ENCODE results near the gene VAT1L. TPM values are rescaled to one million over a fixed set of nuclear protein-coding genes. Genes with fewer than 3 reads are reported as not detected.

Gene VAT1L
- total and polyA plus RNA-seq, 10 of the 15 experiments (the other 5 are each of a cell fraction or from before 2014, with no cell fraction given): 0.06 to 0.18 (median 0.10) TPM; not detected in 5

DNA sequence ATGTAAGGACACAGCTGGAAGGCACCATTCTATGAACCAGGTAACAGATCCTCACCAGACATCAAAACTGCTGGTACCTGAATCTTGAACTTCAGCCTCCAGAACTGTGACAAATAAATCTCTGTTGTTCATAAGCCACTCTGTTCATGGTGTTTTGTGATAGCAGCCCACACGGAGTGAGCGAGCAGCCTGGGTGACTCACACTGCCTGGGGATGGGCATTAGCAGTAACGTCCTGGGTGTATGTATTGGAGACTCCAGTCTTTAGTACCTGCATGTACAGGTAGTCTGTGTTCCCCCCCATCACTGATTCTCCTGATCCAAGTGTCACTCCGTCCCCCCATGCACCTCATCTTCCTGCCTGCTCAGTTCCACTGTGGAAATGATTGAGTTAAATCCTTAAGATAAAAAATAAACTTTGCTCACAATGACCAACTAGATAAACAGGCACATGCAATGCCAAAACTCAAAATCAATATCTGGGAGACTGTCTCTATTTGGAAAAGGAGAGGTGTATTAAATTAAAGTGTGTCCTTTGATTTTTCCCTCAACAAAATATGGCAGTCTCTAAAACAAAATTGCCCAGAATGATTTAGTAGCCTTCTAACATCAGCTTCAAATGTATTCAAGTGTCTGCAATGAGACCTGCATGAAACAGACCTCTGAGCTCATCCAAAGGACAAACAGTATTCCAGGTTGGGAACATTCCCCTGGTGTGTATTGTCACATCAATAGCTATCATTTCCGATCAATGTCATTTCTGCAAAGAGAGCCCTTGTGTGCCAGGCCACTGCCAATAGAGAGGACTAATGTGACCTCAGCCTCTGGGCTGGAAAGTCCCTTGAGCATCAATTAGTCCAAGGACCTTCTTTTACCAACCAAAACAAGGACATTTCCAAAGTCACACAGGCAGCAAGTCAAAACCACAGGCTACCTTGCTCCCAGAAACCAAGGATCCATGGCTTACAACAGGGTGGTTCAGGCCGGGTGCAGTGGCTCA is 12.2 kb upstream of the VAT1L start:
- ChIA-PET RAD21 (ENCODE audit: unreplicated experiment) (no interaction called here), POLR2A (no interaction called here), CTCF (no interaction called here), SMC1A (ENCODE audit: uncharacterized antibody, unreplicated experiment) (no interaction called here)
- no peak overlapping the region for H3K27ac ChIP-seq (ENCODE audit: control insufficient read depth, insufficient read depth)
- BruUV-seq (replicated peaks): no TSS peak
- H3K4me2 ChIP-seq (ENCODE audit: control insufficient read depth, insufficient read depth): no peak overlapping the region
- H3K9me3 ChIP-seq (replicated peaks; ENCODE audit: control insufficient read depth, insufficient read depth, low read length): no peaks in the 10 kb centered on the region
- H3K27me3 ChIP-seq (replicated peaks in 1 of 2; ENCODE audit: control insufficient read depth in 2 of 2, insufficient read depth in 2 of 2, low read length in 1 of 2): no peaks in the 10 kb centered on the region
- H3K4me3 ChIP-seq: no peak overlapping the region
- H3K79me2 ChIP-seq (ENCODE audit: control insufficient read depth, insufficient read depth, low read length): no peaks in the 10 kb centered on the region
- ATAC-seq: no peak
- no peaks in the 10 kb centered on the region for H4K20me1 ChIP-seq (ENCODE audit: control insufficient read depth, insufficient read depth)
- no peak overlapping the region for H3K9ac ChIP-seq (ENCODE audit: control insufficient read depth, insufficient read depth, low read length)
- no peak for FAIRE-seq
- 22% methylated on average over 6 of the region's 6 CpGs for WGBS (ENCODE audit: insufficient coverage, insufficient replicate concordance, low lambda C conversion rate, missing lambda C conversion rate)
- TF ChIP-seq, protein P1, sequence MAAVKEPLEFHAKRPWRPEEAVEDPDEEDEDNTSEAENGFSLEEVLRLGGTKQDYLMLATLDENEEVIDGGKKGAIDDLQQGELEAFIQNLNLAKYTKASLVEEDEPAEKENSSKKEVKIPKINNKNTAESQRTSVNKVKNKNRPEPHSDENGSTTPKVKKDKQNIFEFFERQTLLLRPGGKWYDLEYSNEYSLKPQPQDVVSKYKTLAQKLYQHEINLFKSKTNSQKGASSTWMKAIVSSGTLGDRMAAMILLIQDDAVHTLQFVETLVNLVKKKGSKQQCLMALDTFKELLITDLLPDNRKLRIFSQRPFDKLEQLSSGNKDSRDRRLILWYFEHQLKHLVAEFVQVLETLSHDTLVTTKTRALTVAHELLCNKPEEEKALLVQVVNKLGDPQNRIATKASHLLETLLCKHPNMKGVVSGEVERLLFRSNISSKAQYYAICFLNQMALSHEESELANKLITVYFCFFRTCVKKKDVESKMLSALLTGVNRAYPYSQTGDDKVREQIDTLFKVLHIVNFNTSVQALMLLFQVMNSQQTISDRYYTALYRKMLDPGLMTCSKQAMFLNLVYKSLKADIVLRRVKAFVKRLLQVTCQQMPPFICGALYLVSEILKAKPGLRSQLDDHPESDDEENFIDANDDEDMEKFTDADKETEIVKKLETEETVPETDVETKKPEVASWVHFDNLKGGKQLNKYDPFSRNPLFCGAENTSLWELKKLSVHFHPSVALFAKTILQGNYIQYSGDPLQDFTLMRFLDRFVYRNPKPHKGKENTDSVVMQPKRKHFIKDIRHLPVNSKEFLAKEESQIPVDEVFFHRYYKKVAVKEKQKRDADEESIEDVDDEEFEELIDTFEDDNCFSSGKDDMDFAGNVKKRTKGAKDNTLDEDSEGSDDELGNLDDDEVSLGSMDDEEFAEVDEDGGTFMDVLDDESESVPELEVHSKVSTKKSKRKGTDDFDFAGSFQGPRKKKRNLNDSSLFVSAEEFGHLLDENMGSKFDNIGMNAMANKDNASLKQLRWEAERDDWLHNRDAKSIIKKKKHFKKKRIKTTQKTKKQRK (IDR thresholded peaks at IDR 0.05; ENCODE audit: low read depth, low read length): no peak
- no peak for TF ChIP-seq NBN (IDR thresholded peaks at IDR 0.05)
- TF ChIP-seq ZNF24 (IDR thresholded peaks at IDR 0.05): no peak
- TF ChIP-seq KAT2A (conservative IDR thresholded peaks at IDR 0.05; ENCODE audit: control insufficient read depth, low read depth, low read length): no peak
- TF ChIP-seq, protein P2, sequence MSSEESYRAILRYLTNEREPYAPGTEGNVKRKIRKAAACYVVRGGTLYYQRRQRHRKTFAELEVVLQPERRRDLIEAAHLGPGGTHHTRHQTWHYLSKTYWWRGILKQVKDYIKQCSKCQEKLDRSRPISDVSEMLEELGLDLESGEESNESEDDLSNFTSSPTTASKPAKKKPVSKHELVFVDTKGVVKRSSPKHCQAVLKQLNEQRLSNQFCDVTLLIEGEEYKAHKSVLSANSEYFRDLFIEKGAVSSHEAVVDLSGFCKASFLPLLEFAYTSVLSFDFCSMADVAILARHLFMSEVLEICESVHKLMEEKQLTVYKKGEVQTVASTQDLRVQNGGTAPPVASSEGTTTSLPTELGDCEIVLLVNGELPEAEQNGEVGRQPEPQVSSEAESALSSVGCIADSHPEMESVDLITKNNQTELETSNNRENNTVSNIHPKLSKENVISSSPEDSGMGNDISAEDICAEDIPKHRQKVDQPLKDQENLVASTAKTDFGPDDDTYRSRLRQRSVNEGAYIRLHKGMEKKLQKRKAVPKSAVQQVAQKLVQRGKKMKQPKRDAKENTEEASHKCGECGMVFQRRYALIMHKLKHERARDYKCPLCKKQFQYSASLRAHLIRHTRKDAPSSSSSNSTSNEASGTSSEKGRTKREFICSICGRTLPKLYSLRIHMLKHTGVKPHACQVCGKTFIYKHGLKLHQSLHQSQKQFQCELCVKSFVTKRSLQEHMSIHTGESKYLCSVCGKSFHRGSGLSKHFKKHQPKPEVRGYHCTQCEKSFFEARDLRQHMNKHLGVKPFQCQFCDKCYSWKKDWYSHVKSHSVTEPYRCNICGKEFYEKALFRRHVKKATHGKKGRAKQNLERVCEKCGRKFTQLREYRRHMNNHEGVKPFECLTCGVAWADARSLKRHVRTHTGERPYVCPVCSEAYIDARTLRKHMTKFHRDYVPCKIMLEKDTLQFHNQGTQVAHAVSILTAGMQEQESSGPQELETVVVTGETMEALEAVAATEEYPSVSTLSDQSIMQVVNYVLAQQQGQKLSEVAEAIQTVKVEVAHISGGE (CRISPR knock-in tag; IDR thresholded peaks at IDR 0.05): no peak
- no peak for TF ChIP-seq ZNF274 (IDR thresholded peaks at IDR 0.05; ENCODE audit: insufficient read depth, insufficient read length)
- TF ChIP-seq, protein P3, sequence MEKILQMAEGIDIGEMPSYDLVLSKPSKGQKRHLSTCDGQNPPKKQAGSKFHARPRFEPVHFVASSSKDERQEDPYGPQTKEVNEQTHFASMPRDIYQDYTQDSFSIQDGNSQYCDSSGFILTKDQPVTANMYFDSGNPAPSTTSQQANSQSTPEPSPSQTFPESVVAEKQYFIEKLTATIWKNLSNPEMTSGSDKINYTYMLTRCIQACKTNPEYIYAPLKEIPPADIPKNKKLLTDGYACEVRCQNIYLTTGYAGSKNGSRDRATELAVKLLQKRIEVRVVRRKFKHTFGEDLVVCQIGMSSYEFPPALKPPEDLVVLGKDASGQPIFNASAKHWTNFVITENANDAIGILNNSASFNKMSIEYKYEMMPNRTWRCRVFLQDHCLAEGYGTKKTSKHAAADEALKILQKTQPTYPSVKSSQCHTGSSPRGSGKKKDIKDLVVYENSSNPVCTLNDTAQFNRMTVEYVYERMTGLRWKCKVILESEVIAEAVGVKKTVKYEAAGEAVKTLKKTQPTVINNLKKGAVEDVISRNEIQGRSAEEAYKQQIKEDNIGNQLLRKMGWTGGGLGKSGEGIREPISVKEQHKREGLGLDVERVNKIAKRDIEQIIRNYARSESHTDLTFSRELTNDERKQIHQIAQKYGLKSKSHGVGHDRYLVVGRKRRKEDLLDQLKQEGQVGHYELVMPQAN (conservative IDR thresholded peaks at IDR 0.05): no peak
- no peak for TF ChIP-seq ZNF207 (IDR thresholded peaks at IDR 0.05; ENCODE audit: borderline replicate concordance)
- in situ Hi-C loops (cut with MboI) (no loop called here), intact Hi-C loops (cut with micrococcal nuclease; ENCODE audit: unreplicated experiment) (no loop called here)
- no peak for DNase-seq (ENCODE audit: low read depth, low spot score)
- H3K4me1 ChIP-seq (ENCODE audit: control insufficient read depth, insufficient read depth, low read length): no peaks in the 10 kb centered on the region
- no peak overlapping the region for H2AFZ ChIP-seq (ENCODE audit: control insufficient read depth, low read depth, low read length)
- no peaks in the 10 kb centered on the region for H3K36me3 ChIP-seq (ENCODE audit: control insufficient read depth in 2 of 2, insufficient read depth in 2 of 2, low read length in 1 of 2)
